ENCODE measurements around the gene OR2T4.

The OR2T4 gene, protein sequence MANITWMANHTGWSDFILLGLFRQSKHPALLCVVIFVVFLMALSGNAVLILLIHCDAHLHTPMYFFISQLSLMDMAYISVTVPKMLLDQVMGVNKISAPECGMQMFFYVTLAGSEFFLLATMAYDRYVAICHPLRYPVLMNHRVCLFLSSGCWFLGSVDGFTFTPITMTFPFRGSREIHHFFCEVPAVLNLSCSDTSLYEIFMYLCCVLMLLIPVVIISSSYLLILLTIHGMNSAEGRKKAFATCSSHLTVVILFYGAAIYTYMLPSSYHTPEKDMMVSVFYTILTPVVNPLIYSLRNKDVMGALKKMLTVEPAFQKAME

DNA sequence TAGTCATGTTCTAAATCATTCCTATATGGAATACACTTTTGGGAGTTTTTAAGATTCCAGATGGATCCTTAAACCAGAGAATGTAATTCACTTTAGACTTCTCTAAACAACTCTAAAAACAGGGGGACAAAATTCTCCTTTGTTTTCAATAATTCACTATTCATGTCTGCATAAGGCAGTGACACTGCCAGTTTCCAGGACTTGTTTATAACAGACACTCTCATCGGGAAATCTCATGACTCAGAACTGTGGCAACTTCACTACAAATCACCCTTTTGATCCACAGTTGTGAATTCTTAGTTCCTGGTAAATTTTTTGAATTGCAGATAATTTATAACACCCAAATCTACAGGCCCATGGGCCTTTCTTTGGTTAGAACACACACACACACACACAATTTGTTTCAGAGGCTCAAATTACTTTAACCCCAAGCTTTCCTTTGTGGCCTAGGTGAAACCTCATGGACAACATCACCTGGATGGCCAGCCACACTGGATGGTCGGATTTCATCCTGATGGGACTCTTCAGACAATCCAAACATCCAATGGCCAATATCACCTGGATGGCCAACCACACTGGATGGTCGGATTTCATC, at the start of gene OR2T4:
TSS of gene OR2T4 (plus strand) at position 545 of the 595 bp plus-strand sequence. CDS start at position 545, 0 bp downstream.
- no peak for DNase-seq

DNA sequence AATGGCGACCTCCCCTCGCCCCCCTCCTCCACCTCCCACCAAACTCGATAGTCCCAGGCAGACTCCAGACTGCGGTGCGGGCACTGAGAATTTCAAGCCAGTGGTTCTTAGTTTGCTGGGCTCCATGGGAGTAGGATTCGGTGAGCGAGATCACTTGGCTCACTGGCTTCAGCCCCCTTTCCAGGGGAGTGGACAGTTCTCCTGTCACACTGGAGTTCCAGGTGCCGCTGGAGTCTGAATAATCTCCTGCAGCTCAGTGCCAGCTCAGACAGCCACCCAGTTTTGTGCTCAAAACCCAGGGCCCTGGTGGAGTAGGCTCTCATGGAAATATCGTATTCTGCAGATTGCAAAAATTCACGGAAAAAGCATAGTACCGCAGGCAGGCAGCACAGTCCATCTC, 44.7 kb upstream of the OR2T4 start:
- DNase-seq = no peak

DNA sequence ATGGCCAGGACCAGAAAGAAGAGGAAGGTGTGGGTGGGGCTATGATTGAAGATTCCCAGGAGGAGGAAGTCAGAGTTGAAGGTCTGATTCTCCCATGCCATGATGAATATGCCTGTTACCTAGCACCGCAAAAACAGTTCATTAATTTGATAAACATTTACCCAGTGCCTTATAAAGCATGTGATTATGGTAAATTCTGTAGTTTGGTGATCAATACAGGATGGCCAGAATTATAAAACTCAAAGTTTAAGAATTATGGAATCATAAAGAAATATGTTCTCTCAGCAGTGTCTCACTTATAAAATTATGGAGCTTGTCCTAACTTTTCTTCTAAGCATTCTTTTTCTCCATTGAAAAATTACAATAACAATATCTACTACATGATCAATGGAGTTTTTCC, 37.0 kb upstream of the OR2T4 start, which contains the start of gene OR2M7:
TSS of gene OR2M7 (minus strand) at position 101 of the 400 bp plus-strand sequence. CDS start at position 101, 0 bp downstream.
- no peak for DNase-seq

DNA sequence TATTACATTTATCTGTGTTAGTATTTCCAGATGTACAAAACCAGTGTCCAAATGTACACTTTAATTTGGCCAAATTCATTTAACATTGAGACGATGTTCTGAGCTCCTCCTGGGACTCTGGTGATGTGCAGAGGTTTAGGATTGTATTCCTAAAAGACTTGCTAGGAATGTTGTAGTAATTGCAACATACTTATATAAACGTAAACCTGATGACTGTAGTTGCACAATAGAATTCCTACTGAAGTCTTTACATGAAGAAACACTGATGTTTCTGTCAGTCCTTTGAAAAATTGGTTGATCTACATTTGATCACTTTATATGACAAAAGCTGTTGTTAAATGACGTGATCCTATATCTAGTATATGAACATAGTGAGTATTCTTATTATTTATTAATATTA, 18.0 kb upstream of the OR2T4 start:
- no peak for DNase-seq

DNA sequence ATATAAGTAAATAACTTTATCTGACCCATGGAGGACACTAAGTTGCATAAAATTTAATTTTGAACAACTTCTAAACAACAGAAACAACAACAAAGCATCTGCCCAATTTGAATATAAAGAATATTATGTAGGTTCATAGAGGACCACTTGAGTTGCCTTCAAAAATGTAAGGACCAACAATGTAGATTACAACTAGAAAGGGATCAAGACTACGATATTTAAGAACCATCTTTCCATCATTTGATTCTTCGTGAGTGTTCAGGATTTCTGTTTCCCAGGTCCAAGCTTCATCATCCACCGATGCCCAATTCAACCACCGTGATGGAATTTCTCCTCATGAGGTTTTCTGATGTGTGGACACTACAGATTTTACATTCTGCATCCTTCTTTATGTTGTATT, 13.0 kb upstream of the OR2T4 start, which contains the start of gene OR14C36:
TSS of gene OR14C36 (plus strand) at position 301 of the 400 bp plus-strand sequence. CDS start at position 301, 0 bp downstream.
- no peak for DNase-seq

DNA sequence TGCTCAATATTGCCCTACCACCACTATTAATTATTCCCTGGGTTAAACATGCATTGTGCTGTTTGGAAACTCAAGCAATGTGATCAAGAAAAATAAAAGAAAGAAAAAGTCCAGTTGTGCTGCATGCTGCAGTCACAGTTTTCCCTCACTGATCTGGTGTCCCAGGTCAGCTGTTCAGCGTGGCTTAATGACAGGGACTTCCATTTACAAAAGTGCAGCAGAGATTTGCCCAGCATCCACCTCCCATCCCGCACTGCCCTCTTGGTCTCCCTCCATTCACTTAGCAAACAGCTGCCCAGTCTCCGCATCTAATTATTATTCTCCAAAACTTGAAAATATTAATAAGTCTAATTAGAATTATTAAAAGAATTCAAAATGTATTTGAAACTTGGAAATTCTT, 2.0 kb upstream of the OR2T4 start:
- no peak for DNase-seq

DNA sequence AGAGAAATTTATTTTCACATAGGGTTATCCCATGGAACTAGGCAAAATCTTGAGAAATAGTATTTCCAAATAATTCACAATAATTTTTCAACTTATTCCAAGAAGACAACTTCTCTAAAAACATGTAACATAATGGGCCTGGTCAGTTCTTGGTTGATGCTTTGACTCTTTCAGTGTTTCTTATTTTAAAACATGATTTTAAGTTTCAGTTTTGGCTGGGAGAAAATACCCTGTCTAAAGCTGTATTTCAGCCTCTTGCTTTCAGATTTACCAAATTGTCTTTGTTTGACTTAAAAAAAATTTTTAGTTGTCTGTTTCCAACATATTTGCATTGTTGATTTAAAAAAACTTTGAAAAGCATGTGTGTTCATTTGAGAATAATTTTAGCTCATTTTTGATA, 5.1 kb downstream of the OR2T4 start:
- DNase-seq = no peak

DNA sequence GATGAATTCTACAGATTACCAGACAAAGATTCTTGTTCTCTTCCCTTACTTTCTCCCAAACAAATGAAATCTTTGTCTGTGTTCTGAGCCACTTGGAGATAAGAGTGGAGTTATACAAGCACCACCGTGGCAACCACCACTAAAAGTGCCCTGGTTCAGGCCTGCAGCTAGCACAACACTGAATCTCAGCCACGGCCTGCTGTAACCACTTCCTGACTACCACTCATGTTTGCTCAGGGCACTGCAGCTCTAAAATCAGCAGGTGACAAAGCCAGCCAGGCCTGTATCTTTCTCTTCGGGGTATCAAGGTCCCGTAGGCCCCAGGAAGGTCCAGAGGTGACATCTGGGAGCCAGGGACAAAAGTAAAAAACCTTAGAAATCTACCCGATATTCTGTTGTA, 10.9 kb downstream of the OR2T4 start:
- DNase-seq = no peak

DNA sequence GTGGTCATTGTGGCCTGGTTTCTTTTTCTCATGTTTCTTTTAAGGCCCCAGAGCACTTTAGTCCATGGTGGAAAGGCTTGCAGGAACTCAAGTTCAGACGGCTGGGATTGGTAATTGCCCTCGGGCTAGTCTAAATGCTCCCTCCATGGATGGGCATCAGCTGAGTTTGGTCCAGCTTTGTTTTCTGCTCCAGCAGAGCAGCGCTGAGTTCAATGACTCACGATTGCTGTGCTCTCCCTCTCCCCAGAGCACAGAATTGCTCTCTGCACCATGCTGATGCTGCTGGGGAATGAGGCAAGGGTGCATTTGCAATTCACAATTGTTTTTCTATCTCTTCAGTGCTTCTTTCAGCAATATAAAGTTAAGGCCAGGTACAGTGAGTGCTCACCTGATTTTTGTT, 12.3 kb downstream of the OR2T4 start:
- DNase-seq = no peak

DNA sequence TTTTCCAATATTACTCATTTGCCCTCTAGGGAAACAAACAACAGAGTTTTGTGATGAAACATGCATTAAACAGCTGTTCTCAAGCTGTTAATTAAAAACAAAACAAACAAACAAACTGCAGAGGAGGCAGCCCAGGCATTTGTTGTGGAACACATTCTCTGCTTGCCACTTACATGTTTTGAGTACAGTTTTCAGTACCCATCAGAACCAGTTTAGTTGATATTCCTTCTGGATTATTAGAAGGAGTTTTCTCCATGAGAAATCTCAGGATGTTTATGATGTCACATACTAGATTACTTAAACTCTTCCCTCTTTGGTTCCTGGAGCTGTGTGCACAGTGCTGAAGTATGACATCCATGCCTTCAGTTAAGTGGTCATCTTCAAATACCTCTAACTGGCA, 14.0 kb downstream of the OR2T4 start, which contains the start of gene OR2T6:
TSS of gene OR2T6 (plus strand) at position 301 of the 400 bp plus-strand sequence. CDS start 11,863 bp downstream, outside the sequence.
- DNase-seq = no peak

DNA sequence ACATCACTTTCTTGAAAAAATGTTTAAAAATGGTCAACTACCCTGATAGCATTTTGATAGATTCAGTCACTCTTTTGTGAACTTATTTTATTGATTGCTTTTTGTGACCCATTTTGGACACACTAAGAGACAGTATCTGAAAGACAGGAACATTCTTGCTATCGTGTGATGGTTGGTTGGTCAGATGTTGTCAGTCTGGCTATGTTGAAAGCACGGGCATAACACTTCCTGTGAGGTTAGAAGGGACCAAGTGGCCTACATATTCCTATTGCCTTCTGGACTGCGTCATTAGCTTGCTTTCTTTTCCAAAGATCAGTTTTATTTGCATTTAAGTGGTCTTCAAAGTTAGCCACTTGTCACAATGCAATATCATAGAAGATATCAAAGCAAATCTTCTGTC, 15.5 kb downstream of the OR2T4 start:
- DNase-seq = no peak

DNA sequence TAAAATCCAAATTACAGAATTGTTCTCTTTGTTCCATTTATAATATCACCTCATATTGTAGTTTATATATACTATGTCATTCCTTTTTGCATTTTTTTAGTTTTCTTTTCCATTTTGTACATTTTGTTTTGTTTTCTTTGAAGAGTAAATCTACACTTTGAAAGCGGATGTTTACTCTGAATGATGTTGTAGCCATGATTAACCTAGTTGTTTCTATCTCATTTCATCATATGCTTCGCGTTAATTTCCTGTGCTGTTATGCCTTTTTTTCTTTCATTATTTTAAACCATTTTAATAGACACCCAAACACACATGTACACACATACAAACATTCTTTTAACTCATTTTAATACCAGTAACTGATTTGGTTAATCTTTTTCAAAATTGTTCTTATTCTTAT, 19.4 kb downstream of the OR2T4 start:
- DNase-seq = no peak

DNA sequence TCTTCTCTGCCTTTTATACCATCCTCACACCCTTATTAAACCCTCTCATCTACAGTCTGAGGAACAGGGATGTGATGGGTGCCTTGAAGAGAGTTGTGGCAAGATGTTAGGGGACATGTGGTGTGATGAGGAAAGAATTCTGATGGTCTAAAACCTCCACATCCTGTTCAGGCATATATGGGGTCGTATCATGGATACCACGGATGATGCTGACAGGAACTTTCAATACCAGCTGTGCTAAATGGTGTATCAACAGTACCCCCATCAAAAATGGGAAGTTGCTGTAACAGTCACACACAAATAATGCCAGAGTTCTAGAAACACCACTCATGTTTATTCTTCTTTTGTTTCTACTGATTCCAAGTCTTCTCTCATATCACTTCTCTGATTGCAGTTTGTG, 27.0 kb downstream of the OR2T4 start:
- no peak for DNase-seq

DNA sequence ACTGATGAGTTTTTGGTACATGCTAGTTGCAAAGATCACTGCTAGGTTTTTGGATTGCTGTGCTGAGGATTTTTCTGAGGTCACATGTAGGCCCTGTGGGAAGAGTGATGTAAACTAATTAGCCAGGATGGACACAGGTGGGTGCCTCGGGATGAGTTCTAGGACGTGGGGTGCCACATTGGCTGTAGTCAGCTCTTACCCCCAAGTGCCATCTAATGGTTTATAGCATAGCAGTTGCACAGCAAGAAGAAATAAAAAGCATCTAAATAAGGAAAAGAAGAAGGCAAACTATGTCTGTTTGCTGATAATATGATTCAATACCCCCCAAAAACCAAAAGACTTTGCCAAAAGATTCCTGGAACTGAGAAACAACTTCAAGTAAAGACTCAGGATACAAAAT, 31.6 kb downstream of the OR2T4 start:
- no peak for DNase-seq

DNA sequence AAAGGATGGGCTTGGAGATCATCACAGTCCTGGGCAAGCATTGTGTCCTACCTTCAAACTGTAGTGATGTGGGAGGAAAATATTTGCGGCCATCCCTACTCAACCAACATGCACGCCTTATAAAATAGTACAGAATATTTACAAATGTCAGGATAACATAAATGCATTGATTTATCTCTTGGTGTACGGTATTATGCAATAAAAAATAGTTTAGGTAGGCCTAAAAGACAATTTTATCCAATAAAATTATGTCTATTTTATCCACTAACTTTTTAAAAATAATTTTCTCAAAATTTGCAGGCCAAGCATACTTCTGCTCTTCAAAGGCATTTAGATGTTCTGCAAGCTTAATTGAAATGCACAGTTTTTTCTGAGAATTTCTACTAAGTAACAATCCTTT, 41.3 kb downstream of the OR2T4 start, which contains the start of gene OR2T1:
TSS of gene OR2T1 (plus strand) at position 301 of the 400 bp plus-strand sequence. CDS start 3,100 bp downstream, outside the sequence.
- DNase-seq = no peak

DNA sequence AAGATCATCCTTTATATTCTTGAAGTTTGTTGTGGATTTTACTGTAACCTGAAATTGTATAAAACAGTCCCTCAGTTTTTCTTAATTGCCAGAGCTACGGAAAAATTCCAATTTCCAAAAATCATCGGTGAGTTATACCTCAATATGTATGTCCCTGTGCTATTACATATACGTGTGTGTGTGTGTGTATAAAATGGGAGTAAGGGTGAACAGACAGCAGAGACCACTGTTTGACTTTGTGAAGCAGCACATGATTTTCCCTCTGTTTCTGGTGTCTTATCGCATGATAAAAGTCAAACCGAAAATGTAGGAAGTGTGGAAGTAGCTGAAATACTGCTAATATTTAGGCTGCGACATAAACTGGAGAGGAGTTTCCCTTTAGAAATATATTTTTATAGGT, 42.6 kb downstream of the OR2T4 start:
- DNase-seq = no peak

DNA sequence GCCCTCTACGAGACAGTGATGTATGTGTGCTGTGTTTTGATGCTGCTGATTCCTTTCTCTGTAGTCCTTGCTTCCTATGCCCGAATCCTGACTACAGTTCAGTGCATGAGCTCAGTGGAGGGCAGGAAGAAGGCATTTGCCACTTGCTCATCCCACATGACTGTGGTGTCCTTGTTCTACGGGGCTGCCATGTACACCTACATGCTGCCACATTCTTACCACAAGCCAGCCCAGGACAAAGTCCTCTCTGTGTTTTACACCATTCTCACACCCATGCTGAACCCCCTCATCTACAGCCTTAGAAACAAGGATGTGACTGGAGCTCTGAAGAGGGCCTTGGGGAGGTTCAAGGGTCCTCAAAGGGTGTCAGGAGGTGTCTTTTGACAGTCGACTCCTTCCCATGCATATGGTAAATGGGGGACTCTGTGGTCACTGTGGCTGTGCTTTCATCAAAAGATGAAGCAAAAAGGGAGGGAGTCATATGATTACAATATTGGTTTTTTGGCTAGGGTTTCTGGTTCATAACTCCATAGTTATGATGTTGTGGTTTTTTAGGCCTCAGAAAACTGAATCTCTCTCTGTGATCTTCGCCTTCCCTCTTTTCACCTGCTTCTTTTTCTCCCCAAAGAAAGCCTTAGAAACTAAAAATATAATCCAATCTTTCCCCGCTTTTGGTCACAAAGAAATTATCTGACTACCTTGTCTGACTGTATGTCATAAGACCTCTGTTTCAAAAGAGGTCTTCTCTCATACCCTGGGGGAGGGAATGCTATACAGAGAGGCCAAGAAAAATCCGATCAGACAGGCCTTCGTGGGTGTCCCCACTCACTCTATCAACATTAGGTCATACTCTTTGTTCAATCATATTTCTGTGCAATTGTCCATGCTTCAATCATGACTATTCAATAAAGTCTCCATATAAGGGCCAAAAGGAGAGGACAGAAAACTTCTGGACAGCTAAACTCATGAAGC, 45.5 kb downstream of the OR2T4 start:
- no peak for DNase-seq
